Left colon (tissue), 2 donors: ENCODE results near the gene METTL4. TPM values are rescaled to one million over a fixed set of nuclear protein-coding genes. Genes with fewer than 3 reads are reported as not detected.

Source experiments
- ATAC-seq: fragments of 200-7000 bp; cut with Tn5 transposase; one replicate; pipeline ENCODE4 v1.9.1; 2020; ENCODE audit warnings: mild to moderate bottlenecking, moderate library complexity
- DNase-seq, 2 donors: peaks; one replicate each; pipeline ENCODE4 v3.0.0-alpha.2; 2020
- intact Hi-C, 2 donors: fragments of 100-400 bp; cut with DNase I in 1 of 2; cut with micrococcal nuclease in 1 of 2; formaldehyde crosslinking; loops; one replicate each; pipeline versions ENCODE4 v1.11.2 to v1.14.0; 2022; cut with DNase I, micrococcal nuclease
- long read RNA-seq: library from polyadenylated mRNA; unstranded; transcript quantifications from one replicate; pipeline ENCODE4 v2.0.0, GENCODE V29; 2021
- total RNA-seq, 2 donors: library from RNA; stranded (reverse); fragmentation: NEBNext Ultra II Directional; extraction: Animal tissue kit (Norgen Biotek cat#: 25700); gene quantifications; one replicate each; pipeline ENCODE4 v1.2.1, GENCODE V29; 2021
- donor health status: DM: no; HTN: no; CAD: no.
- donor health status: DM: yes; HTN: yes; CAD: no.

The METTL4 gene
- total RNA-seq: 10 to 100 TPM in 1 of 2 donors, 1 to 10 TPM in 1; 9.1 to 11.4 TPM
- long read RNA-seq, transcript METTL4-203 (9 exons, 2,742 nt): major isoform, 9 of 13 reads
- long read RNA-seq, partial matches to known transcripts: 2 of 13 reads
- long read RNA-seq, other reads (novel, unspliced or antisense): 2 of 13 reads

- DNase-seq: peak; percentile 79 to 89
- intact Hi-C loops: loop anchor here in 1 of 2 donors (10.0 kb wide), 1 partner anchor 83 kb away; the partner anchor contains the start of gene SMCHD1
- ATAC-seq: peak; percentile 91
Measured at GRCh38 chr18:2571200-2572170, at the start of gene METTL4, which contains the start of gene NDC80. Gene METTL4, minus strand, starts transcription at chr18:2571505. Its CDS starts 4,289 bp downstream, at chr18:2567216. Gene NDC80, plus strand, starts transcription at chr18:2571557. Its CDS starts 1,429 bp downstream, at chr18:2572986.

DNA sequence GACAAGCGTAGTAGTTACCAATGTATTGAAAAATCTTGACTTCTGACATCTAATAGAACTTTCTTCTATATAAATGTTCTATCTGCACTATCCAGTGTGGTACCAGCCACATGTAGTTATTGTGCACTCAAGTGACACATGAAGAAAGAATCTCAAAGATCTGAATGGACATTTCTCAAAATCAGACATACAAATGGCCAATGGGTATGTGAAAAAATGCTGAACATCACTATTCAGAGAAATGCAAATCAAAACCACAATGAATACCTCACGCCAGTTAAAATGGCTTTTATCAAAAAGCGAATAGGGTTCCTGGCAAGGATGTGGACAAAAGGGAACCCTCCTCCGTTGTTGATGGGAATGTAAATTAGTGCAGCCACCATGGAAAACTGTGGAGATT is 46.7 kb upstream of the METTL4 start:
- ATAC-seq: no peak
- DNase-seq: no peak
- intact Hi-C loops: no loop called here

DNA sequence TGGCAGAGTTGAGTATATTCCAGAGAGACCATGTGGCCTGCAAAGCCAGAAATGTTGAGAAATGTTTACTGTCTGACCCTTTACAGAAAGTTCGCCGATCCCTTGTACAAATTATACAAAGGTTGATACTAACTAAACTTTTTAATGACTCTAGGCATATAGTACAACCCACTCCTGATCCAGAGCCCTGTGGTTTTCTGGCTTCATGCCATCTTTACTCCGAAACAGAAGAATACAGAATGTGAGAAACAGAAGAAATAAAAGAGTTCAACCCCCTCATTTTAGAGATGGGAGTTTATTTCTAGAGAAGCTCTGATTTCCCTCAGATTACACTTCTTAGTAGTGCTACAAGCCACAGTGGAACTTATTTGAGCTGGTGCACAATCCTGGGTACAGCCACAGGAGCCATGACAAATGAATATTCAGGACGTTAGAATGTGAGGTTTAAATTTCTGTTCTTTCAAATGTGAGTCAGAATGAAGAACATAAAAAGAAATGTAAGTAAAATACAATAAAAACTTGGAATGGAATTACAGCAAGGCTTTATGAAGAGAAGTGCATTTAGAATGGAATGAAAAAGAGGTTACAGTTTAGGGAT is 46.2 kb upstream of the METTL4 start:
- no peak for ATAC-seq
- DNase-seq: no peak
- intact Hi-C loops: no loop called here

GRCh38 chr18:2612996-2613395 is 41.7 kb upstream of the METTL4 start:
- DNase-seq (no peak), ATAC-seq (no peak)
- intact Hi-C loops: no loop called here

DNA sequence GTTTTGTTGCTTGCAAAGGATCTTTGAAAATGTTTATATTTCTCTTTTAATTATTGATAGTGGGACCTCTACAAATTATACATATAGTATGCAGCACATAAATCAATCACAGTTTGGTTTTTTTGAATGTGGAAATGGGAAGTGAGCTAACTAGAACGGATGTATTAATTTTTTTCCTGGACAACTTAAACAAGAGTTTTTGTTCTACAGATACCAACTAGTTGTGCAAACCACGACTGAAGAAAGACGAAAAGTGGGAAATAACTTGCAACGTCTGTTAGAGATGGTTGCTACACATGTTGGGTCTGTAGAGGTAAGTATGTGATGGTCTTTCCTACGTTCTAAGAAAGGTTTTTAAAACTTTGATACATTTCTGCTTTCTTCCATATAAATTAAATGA is 39.2 kb upstream of the METTL4 start:
- no peak for DNase-seq
- no peak for ATAC-seq
- intact Hi-C loops: no loop called here

GRCh38 chr18:2609604-2610003 is 38.3 kb upstream of the METTL4 start:
- DNase-seq (no peak), ATAC-seq (no peak)
- intact Hi-C loops: no loop called here

DNA sequence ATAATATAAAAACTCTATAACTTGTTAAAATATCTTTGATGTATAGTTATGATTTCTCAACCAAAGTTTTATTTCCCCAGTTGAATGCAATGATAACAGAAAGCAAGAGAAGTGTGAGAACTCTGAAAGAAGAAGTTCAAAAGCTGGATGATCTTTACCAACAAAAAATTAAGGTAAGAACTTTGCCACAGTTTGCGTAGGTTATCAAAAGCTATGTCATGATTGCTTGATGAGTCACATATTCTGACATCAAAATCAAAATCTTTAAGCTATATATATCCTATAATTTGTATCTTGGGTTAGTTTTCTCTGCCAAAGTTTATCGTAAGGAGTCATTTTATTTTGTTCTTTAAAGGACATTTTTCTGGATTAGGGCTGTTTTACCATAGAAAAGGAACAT is 35.0 kb upstream of the METTL4 start:
- DNase-seq (no peak), ATAC-seq (no peak)
- intact Hi-C loops: no loop called here

DNA sequence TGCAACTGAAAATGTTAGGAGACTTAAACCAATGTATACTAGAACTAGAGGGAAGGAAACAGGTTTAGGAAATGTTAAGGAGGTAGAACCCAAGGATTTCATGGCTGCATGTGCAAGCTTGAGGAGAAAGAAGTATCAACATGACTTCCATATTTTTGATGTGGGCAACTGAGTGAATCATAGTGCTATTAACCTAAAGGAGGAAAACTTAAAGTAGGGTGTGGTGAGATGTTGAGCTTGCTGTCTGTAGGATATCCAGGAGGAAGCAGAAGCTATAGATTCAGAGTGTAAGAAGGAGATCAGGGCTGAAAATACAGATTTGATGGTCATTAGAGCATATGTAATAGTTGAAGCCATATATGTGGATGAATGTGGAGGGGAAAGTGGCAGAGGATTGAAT is 31.5 kb upstream of the METTL4 start:
- peak; percentile 64 for ATAC-seq

DNA sequence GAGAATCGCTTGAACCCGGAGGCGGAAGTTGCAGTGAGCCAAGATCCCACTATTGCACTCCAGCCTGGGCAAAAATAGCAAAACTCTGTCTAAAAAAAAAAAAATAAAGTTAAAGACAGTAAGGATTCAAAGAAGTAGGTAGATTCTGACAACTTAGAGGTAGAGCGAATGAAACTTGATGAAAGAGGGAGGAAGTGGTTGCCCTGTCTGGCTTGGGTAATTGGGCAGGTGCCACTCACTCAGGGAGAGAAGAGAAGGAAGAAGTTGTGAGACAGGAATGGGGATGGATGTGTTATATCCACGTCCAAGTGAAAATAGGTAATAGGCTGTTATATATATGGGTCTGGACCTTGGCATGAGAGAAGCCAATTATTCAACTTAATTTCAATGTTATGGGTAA is 26.3 kb upstream of the METTL4 start:
- intact Hi-C loops: no loop called here
- DNase-seq (no peak), ATAC-seq (no peak)

More for the DNA sequence above, 31.5 kb upstream of the METTL4 start:
- intact Hi-C loops: no loop called here
- no peak for DNase-seq

GRCh38 chr18:2590303-2590702 is 19.0 kb upstream of the METTL4 start:
- ATAC-seq: no peak
- intact Hi-C loops: no loop called here
- no peak for DNase-seq

- no peak for DNase-seq
Measured at GRCh38 chr18:2589345-2590068, 18.2 kb upstream of the METTL4 start.

GRCh38 chr18:2588666-2589344 is 17.5 kb upstream of the METTL4 start:
- intact Hi-C loops: no loop called here
- ATAC-seq: no peak
- no peak for DNase-seq

More at GRCh38 chr18:2589345-2590068, 18.2 kb upstream of the METTL4 start:
- intact Hi-C loops: no loop called here
- ATAC-seq: no peak

GRCh38 chr18:2587788-2588187 is 16.5 kb upstream of the METTL4 start:
- DNase-seq (no peak), ATAC-seq (peak; percentile 25)
- intact Hi-C loops: no loop called here

DNA sequence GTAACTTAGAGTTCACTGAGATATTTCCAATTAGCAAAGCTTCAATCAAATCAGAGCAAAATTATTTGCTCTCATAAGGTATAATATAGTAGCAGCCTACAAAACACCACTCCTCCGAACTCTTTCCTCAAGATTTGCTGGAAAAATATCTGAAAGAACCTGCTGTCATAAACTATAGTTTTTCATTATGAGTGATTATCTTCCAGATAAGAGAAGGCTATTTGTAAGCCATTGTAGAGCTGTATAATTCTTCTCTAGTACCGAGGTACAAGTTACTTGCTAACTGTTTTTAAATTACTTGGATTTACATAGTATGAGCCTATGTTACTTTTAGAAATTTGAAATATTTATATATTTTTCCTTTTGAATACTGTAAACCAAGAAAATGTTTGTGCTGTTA is 2.1 kb upstream of the METTL4 start:
- intact Hi-C loops: loop anchor here in 1 of 2 donors (10.0 kb wide), 1 partner anchor 81 kb away; the partner anchor contains the start of gene SMCHD1
- ATAC-seq: no peak
- DNase-seq: no peak

DNA sequence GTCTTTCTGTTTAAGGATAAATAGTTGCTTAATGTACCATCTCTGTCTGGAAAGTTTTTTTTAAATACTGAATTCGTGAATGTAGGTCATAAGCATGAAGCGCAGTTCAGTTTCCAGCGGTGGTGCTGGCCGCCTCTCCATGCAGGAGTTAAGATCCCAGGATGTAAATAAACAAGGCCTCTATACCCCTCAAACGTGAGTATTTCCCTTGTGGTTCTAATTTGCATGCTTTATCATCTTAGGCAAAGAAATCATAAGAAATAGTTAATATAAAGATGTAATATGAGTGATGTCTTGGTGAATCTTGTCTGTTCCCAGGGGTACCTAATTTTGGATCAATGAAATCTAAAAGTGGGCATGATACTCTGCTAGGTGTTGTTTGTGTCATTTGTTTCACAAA is 1.6 kb upstream of the METTL4 start:
- intact Hi-C loops: loop anchor here in 1 of 2 donors (10.0 kb wide), 1 partner anchor 82 kb away; the partner anchor contains the start of gene SMCHD1
- no peak for ATAC-seq
- DNase-seq: no peak

GRCh38 chr18:2572171-2572569 is 865 bp upstream of the METTL4 start:
- peak; percentile 8 for ATAC-seq

DNA sequence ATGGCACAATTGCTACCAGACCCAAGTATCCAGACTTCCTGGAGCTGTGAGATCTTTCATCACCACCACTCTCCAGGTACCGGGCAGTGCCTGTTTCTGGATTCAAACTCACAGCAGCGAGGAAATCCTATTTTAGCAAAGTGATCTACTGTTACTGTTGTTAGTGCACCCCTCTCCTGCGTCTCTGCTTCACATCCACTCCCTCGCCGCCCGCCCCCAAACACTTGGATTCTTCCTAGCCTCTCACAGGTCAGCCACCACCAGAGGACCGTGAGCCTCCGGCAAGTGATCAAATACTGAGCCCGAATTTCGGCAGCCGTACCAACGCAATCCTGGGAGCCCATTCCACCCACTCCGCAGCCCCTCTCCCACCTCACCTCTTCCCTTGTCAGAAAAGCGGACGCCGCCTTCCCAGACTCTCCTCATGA is 519 bp downstream of the METTL4 start:
- intact Hi-C loops: loop anchor here in 1 of 2 donors (10.0 kb wide), 1 partner anchor 84 kb away; the partner anchor contains the start of gene SMCHD1
- DNase-seq: peak; percentile 72 to 79
- ATAC-seq: peak; percentile 73

More at GRCh38 chr18:2572171-2572569, 865 bp upstream of the METTL4 start:
- no peak for DNase-seq
- intact Hi-C loops: loop anchor here in 1 of 2 donors (10.0 kb wide), 1 partner anchor 83 kb away; the partner anchor contains the start of gene SMCHD1
